Loucy (cell line): ENCODE results near the gene C2orf49.
"Not testable (repeated sequence)": the region's sequence is repeated elsewhere in the genome, so short reads cannot be mapped to it uniquely, and the experiment has no call there.

Experiments used
- H2AFZ ChIP-seq: fragments of 200-600 bp; sonication (generic); 2 replicates; pipeline ENCODE4 v1.6.0; 2016; ENCODE audit warnings: antibody characterized with exemption, mild to moderate bottlenecking, low read length, moderate library complexity
- H3F3A ChIP-seq: fragments of 200-600 bp; 2 replicates; pipeline ENCODE4 v1.6.0; 2016; ENCODE audit warnings: antibody characterized with exemption, low read depth, mild to moderate bottlenecking
- H3K27me3 ChIP-seq: fragments of 200-600 bp; sonication (generic); 2 replicates; pipeline ENCODE4 v1.6.1; 2014; ENCODE audit warnings: low read length, mild to moderate bottlenecking; ENCODE audit not compliant: insufficient read depth, poor library complexity, severe bottlenecking
- H3K36me3 ChIP-seq: fragments of 200-600 bp; sonication (generic); 2 replicates; pipeline ENCODE4 v1.6.1; 2016; ENCODE audit warnings: low read length; ENCODE audit not compliant: insufficient read depth
- H3K4me1 ChIP-seq: fragments of 200-600 bp; sonication (generic); 2 replicates; pipeline ENCODE4 v1.5.1; 2014; ENCODE audit warnings: low read length, mild to moderate bottlenecking; ENCODE audit not compliant: insufficient read depth, poor library complexity, severe bottlenecking
- H3K4me2 ChIP-seq: fragments of 200-600 bp; sonication (generic); 2 replicates; pipeline ENCODE4 v1.6.0; 2014; ENCODE audit warnings: antibody characterized with exemption, low read length, low read depth, mild to moderate bottlenecking; ENCODE audit not compliant: poor library complexity, severe bottlenecking
- H3K4me3 ChIP-seq: fragments of 200-600 bp; sonication (generic); 2 replicates; pipeline ENCODE4 v1.5.1; 2014; ENCODE audit warnings: low read length, mild to moderate bottlenecking, mixed read lengths; ENCODE audit not compliant: poor library complexity, severe bottlenecking
- H3K79me2 ChIP-seq: fragments of 200-600 bp; sonication (generic); 2 replicates; pipeline ENCODE4 v1.6.1; 2014; ENCODE audit warnings: low read length; ENCODE audit not compliant: insufficient read depth
- H3K9ac ChIP-seq: fragments of 200-600 bp; sonication (generic); 2 replicates; pipeline ENCODE4 v1.6.0; 2014; ENCODE audit warnings: mild to moderate bottlenecking, low read depth, low read length, moderate library complexity; ENCODE audit not compliant: poor library complexity, severe bottlenecking
- H3K9me2 ChIP-seq: fragments of 200-600 bp; sonication (generic); replicated peaks from 2 replicates; pipeline ENCODE4 v1.6.1; 2016; ENCODE audit warnings: low read depth, low read length, mixed read lengths
- H3K9me3 ChIP-seq: fragments of 200-600 bp; sonication (generic); 2 replicates; pipeline ENCODE4 v1.6.1; 2014; ENCODE audit warnings: mild to moderate bottlenecking, antibody characterized with exemption, low read length, low read depth; ENCODE audit not compliant: insufficient read depth
- H4K20me1 ChIP-seq: fragments of 200-600 bp; sonication (generic); 2 replicates; pipeline ENCODE4 v1.6.0; 2014; ENCODE audit warnings: antibody characterized with exemption, low read length, mild to moderate bottlenecking; ENCODE audit not compliant: insufficient read depth, poor library complexity, severe bottlenecking
- CTCF ChIP-seq: fragments of 200-600 bp; sonication (generic); conservative IDR thresholded peaks from 2 replicates; pipeline ENCODE4 v1.5.1; 2014; ENCODE audit warnings: mild to moderate bottlenecking, antibody characterized with exemption, low read length
- EZH2phosphoT487 ChIP-seq: fragments of 200-600 bp; IDR thresholded peaks from 2 replicates; pipeline ENCODE4 v1.6.1; 2018; ENCODE audit warnings: antibody characterized with exemption, mild to moderate bottlenecking, moderate library complexity, borderline replicate concordance

The C2orf49 gene

GRCh38 chr2:105324732-105325131, 12.6 kb upstream of the C2orf49 start:
- 0 out of 2 replicates have a peak, but pooled peaks cover 4% of the 10 kb centered on the region for H3F3A ChIP-seq
- no peak overlapping the region for H2AFZ ChIP-seq
- no peaks in the 10 kb centered on the region for H3K27me3 ChIP-seq
- H3K4me1 ChIP-seq: peaks cover 56% of the 10 kb centered on the region
- TF ChIP-seq EZH2phosphoT487: no peak
- TF ChIP-seq CTCF: no peak
- peaks cover 24% of the 10 kb centered on the region for H4K20me1 ChIP-seq
- peak overlapping the region; percentile 91 for H3K4me2 ChIP-seq
- peaks cover 85% of the 10 kb centered on the region for H3K79me2 ChIP-seq
- H3K36me3 ChIP-seq: no peaks in the 10 kb centered on the region
- no peaks in the 10 kb centered on the region for H3K9me3 ChIP-seq
- peak overlapping the region; percentile 68 for H3K9ac ChIP-seq
- no peaks in the 10 kb centered on the region for H3K9me2 ChIP-seq
- H3K4me3 ChIP-seq: peak overlapping the region; percentile 88

- Histone ChIP-seq H3K9ac (peak overlapping the region; percentile 89), H3K79me2 (peaks cover 84% of the 10 kb centered on the region), H2AFZ (no peak overlapping the region), H4K20me1 (peaks cover 24% of the 10 kb centered on the region), H3K9me3 (no peaks in the 10 kb centered on the region), H3K4me1 (peaks cover 62% of the 10 kb centered on the region), H3K27me3 (no peaks in the 10 kb centered on the region), H3K4me2 (peak overlapping the region; percentile 91), H3K9me2 (no peaks in the 10 kb centered on the region), H3F3A (0 out of 2 replicates have a peak, but pooled peaks cover 4% of the 10 kb centered on the region), H3K4me3 (peak overlapping the region; percentile 88), H3K36me3 (no peaks in the 10 kb centered on the region)
- TF ChIP-seq CTCF (no peak), EZH2phosphoT487 (no peak)
Observed at GRCh38 chr2:105325389-105325963, 11.9 kb upstream of the C2orf49 start.

- H3K9me2 ChIP-seq, H3K9me3 ChIP-seq, H3F3A ChIP-seq, H3K27me3 ChIP-seq, H3K36me3 ChIP-seq, H2AFZ ChIP-seq: not testable (repeated sequence)
- H3K4me2 ChIP-seq: peak overlapping the region; percentile 91
- peak overlapping the region; percentile 89 for H3K9ac ChIP-seq
- H3K4me3 ChIP-seq: peak overlapping the region; percentile 88
- peaks cover 65% of the 10 kb centered on the region for H3K4me1 ChIP-seq
- peaks cover 70% of the 10 kb centered on the region for H3K79me2 ChIP-seq
- H4K20me1 ChIP-seq: peaks cover 24% of the 10 kb centered on the region
Observed at GRCh38 chr2:105327271-105327670, 10.1 kb upstream of the C2orf49 start.

GRCh38 chr2:105327690-105328089, 9.7 kb upstream of the C2orf49 start:
- TF ChIP-seq EZH2phosphoT487 (no peak), CTCF (no peak)
- peaks cover 66% of the 10 kb centered on the region for H3K79me2 ChIP-seq
- H3K4me3 ChIP-seq: peak overlapping the region; percentile 88
- peaks cover 24% of the 10 kb centered on the region for H4K20me1 ChIP-seq
- H3K4me2 ChIP-seq: peak overlapping the region; percentile 91
- peaks cover 64% of the 10 kb centered on the region for H3K4me1 ChIP-seq
- H3K9me3 ChIP-seq: no peaks in the 10 kb centered on the region
- no peak overlapping the region for H2AFZ ChIP-seq
- no peaks in the 10 kb centered on the region for H3K27me3 ChIP-seq
- H3F3A ChIP-seq: 0 out of 2 replicates have a peak, but pooled peaks cover 7% of the 10 kb centered on the region
- H3K36me3 ChIP-seq: no peaks in the 10 kb centered on the region
- H3K9me2 ChIP-seq: no peaks in the 10 kb centered on the region
- peak overlapping the region; percentile 89 for H3K9ac ChIP-seq
